Keratinocyte (primary cell): ENCODE data around the gene UNC13A.
A peak's percentile ranks its signal among the peaks of the same experiment; 100 is the strongest.

Experiments used
- CTCF ChIP-seq, 3 experiments: IDR thresholded peaks in 1 of 3; conservative IDR thresholded peaks in 1 of 3; optimal IDR thresholded peaks in 1 of 3; 2 replicates in 2 of 3; 3 replicates in 1 of 3; pipeline versions ENCODE3 to v1.5.1; 2011; ENCODE audit warnings: low read length in 3 of 3, mild to moderate bottlenecking in 3 of 3, moderate library complexity in 2 of 3, control low read depth in 1 of 3, inconsistent platforms in 1 of 3; ENCODE audit not compliant: insufficient read depth in 2 of 3; ENCODE audit errors: extremely low read depth in 1 of 3
- EZH2 ChIP-seq: IDR thresholded peaks from one replicate; pipeline ENCODE4 v1.6.1; 2012; ENCODE audit warnings: inconsistent platforms, mild to moderate bottlenecking, low read length, moderate library complexity

- peak in 2 of 3 experiments; percentile 13 to 24 for TF ChIP-seq CTCF (optimal IDR thresholded peaks at IDR 0.05 in 1 of 3, IDR thresholded peaks at IDR 0.05 in 1 of 3, conservative IDR thresholded peaks at IDR 0.05 in 1 of 3; ENCODE audit: extremely low read depth in 1 of 3, insufficient read depth in 2 of 3, low read length in 3 of 3)
- no peak for TF ChIP-seq EZH2
Observed at GRCh38 chr19:17580470-17581144, 107.5 kb downstream of the UNC13A start.
